HepG2 (cell line): ENCODE data around the gene MAP3K5. TPM values are rescaled to one million over a fixed set of nuclear protein-coding genes. Genes with fewer than 3 reads are reported as not detected.
A peak's percentile ranks its signal among the peaks of the same experiment; 100 is the strongest.

Source experiments
- ATAC-seq: fragments of 200-7000 bp; cut with Tn5 transposase; 3 replicates; pipeline ENCODE4 v1.9.1; 2020; ENCODE audit warnings: mild to moderate bottlenecking, moderate library complexity
- BruUV-seq: library from RNA; stranded (reverse); fragments of 400-500 nt; replicated peaks from 2 replicates; lab custom pipeline; 2021; lab: Mats Ljungman, UMichigan
- CTCF ChIA-PET: fragments of 300-600 bp; formaldehyde crosslinking; extraction: SDS; loops from one replicate; lab custom pipeline; 2021; ENCODE audit warnings: low total read pairs, inconsistent platforms, low intra/inter-chr PET ratio; lab: Yijun Ruan, JAX
- POLR2A ChIA-PET: fragments of 350-600 bp; sonication (Branson Sonifier 250); formaldehyde crosslinking; loops from one replicate; lab custom pipeline; 2020; ENCODE audit warnings: antibody characterized with exemption, inconsistent platforms; lab: Yijun Ruan, JAX
- DNase-seq: peaks from one replicate; pipeline ENCODE4 v3.0.0-alpha.2; 2015; ENCODE audit warnings: low spot score
- FAIRE-seq: peaks from 3 replicates; lab custom pipeline; 2011; peaks lifted over from hg19 to GRCh38; lab: Jason Lieb, UNC
- H2AFZ ChIP-seq: one replicate; pipeline ENCODE4 v1.6.1; 2011; ENCODE audit warnings: low read length, inconsistent platforms
- H3K27ac ChIP-seq: fragments of 300-600 bp; 3 replicates; pipeline ENCODE4 v1.8.0; 2011; ENCODE audit warnings: mixed run types, mild to moderate bottlenecking, mixed read lengths, low read length, inconsistent platforms; ENCODE audit not compliant: insufficient read depth; ENCODE audit errors: extremely low read length
- H3K27me3 ChIP-seq, 2 experiments: fragments of 200-600 bp in 1 of 2; 2 replicates in 1 of 2; 3 replicates in 1 of 2; pipeline versions ENCODE4 v1.6.0 to v1.8.0; 2011; ENCODE audit warnings: low read length in 2 of 2, mild to moderate bottlenecking in 2 of 2, moderate library complexity in 2 of 2, inconsistent platforms in 1 of 2; ENCODE audit not compliant: insufficient read depth in 2 of 2, control insufficient read depth in 1 of 2
- H3K36me3 ChIP-seq, 2 experiments: fragments of 200-600 bp in 1 of 2; replicated peaks in 1 of 2; 2 replicates in 1 of 2; 3 replicates in 1 of 2; pipeline versions ENCODE4 v1.5.1 to v1.8.0; 2011; ENCODE audit warnings: low read length in 2 of 2, inconsistent platforms in 1 of 2; ENCODE audit not compliant: insufficient read depth in 2 of 2, control insufficient read depth in 1 of 2
- H3K4me1 ChIP-seq: 2 replicates; pipeline ENCODE4 v1.5.1; 2012; ENCODE audit warnings: low read length, inconsistent platforms; ENCODE audit not compliant: insufficient read depth
- H3K4me2 ChIP-seq: 2 replicates; pipeline ENCODE4 v1.6.0; 2011; ENCODE audit warnings: low read depth, low read length, inconsistent platforms
- H3K4me3 ChIP-seq, 3 experiments: fragments of 200-600 bp in 1 of 3; sonication (generic), shearing (Covaris generic) in 1 of 3; replicated peaks in 1 of 3; 2 replicates each; pipeline ENCODE4 v1.5.1; 2011 to 2016; ENCODE audit warnings: low read length in 3 of 3, inconsistent platforms in 2 of 3, low read depth in 2 of 3, mild to moderate bottlenecking in 2 of 3, control low read depth in 1 of 3, mixed read lengths in 1 of 3; ENCODE audit not compliant: insufficient read depth in 1 of 3
- H3K79me2 ChIP-seq: one replicate; pipeline ENCODE4 v1.6.1; 2011; ENCODE audit warnings: low read length, inconsistent platforms; ENCODE audit not compliant: insufficient read depth
- H3K9ac ChIP-seq: 2 replicates; pipeline ENCODE4 v1.6.0; 2011; ENCODE audit warnings: mild to moderate bottlenecking, low read depth, low read length, inconsistent platforms; ENCODE audit not compliant: insufficient read depth
- H3K9me3 ChIP-seq: 2 replicates; pipeline ENCODE4 v1.5.1; 2012; ENCODE audit warnings: mild to moderate bottlenecking, low read length
- H4K20me1 ChIP-seq: 2 replicates; pipeline ENCODE4 v1.6.0; 2011; ENCODE audit warnings: inconsistent platforms, mild to moderate bottlenecking, low read length, moderate library complexity; ENCODE audit not compliant: insufficient read depth
- GATAD2A ChIP-seq: IDR thresholded peaks from 2 replicates; pipeline ENCODE4 v1.6.1; 2016
- GRHL1 ChIP-seq: sonication (generic); formaldehyde crosslinking; conservative IDR thresholded peaks from 2 replicates; pipeline ENCODE4 v1.8.0; 2022; ENCODE audit warnings: missing genetic modification reagents
- IKZF5 ChIP-seq: IDR thresholded peaks from 2 replicates; pipeline ENCODE4 v1.6.1; 2018; ENCODE audit warnings: missing genetic modification reagents, mild to moderate bottlenecking, missing compliant biosample characterization
- IRF2 ChIP-seq: IDR thresholded peaks from 2 replicates; pipeline ENCODE4 v1.6.1; 2018; ENCODE audit warnings: missing genetic modification reagents, missing compliant biosample characterization
- MTA3 ChIP-seq: sonication (generic); formaldehyde crosslinking; IDR thresholded peaks from 2 replicates; pipeline ENCODE4 v1.4.0; 2020; ENCODE audit warnings: missing genetic modification reagents
- NFE2L2 ChIP-seq: fragments of 150-350 bp; IDR thresholded peaks from 2 replicates; pipeline ENCODE4 v1.6.1; 2014; ENCODE audit warnings: low read length
- PATZ1 ChIP-seq: sonication (generic); formaldehyde crosslinking; IDR thresholded peaks from 2 replicates; pipeline ENCODE4 v1.4.0; 2020; ENCODE audit warnings: missing genetic modification reagents
- REPIN1 ChIP-seq: sonication (generic); formaldehyde crosslinking; IDR thresholded peaks from 2 replicates; pipeline ENCODE4 v1.8.0; 2022; ENCODE audit warnings: missing genetic modification reagents, low read depth, mild to moderate bottlenecking, borderline replicate concordance
- RFXANK ChIP-seq: IDR thresholded peaks from 2 replicates; pipeline ENCODE4 v1.6.1; 2016
- THYN1 ChIP-seq: sonication (generic); formaldehyde crosslinking; IDR thresholded peaks from 2 replicates; pipeline ENCODE4 v1.8.1; 2023; ENCODE audit warnings: low read depth, mild to moderate bottlenecking, moderate library complexity, missing genetic modification reagents, borderline replicate concordance
- ZC3H13 ChIP-seq: sonication (generic); formaldehyde crosslinking; IDR thresholded peaks from 2 replicates; pipeline ENCODE4 v1.8.1; 2023; ENCODE audit warnings: mild to moderate bottlenecking, missing genetic modification reagents, moderate library complexity
- ZNF75D ChIP-seq: sonication (generic); formaldehyde crosslinking; IDR thresholded peaks from 2 replicates; pipeline ENCODE4 v1.8.1; 2023; ENCODE audit warnings: missing genetic modification reagents, mild to moderate bottlenecking, borderline replicate concordance
- WGBS: methylation state at CpG from one replicate; pipeline ENCODE4 v1.1.6; 2017; ENCODE audit warnings: low lambda C conversion rate; 5-methylcytosine and 5-hydroxymethylcytosine counted together
- in situ Hi-C: cut with HindIII; loops from 2 replicates; pipeline ENCODE4 v1.10.0; 2017; ENCODE audit warnings: low pct_unique_long_range_greater_than_20kb; ENCODE audit not compliant: extremely low pct_ligation_motif_present
- intact Hi-C: fragments of 100-400 bp; cut with micrococcal nuclease; formaldehyde crosslinking; loops from one replicate; pipeline ENCODE4 v1.10.0; 2022; ENCODE audit not compliant: unreplicated experiment
- polyA plus RNA-seq, 8 experiments: library from polyadenylated mRNA; depleted of rRNA in 3 of 8; stranded (reverse) in 7 of 8; unstranded in 1 of 8; fragments of >200 nt; fragmentation: Illumina TruSeq in 4 of 8; extraction: Trizol in 4 of 8; gene quantifications; 2 replicates each; pipeline versions ENCODE4 v1.2.1 to v1.2.3, GENCODE V29; 2011 to 2016; ENCODE audit warnings: low read depth in 4 of 8, missing spikeins in 1 of 8, mixed read lengths in 1 of 8; ENCODE audit not compliant: insufficient read depth in 1 of 8
- total RNA-seq, 5 experiments: library from RNA; depleted of rRNA; stranded (reverse); fragments of >200 nt; fragmentation: Illumina TruSeq; extraction: Trizol; gene quantifications; 2 replicates each; pipeline ENCODE4 v1.2.3, GENCODE V29; 2016; ENCODE audit warnings: low read depth in 1 of 5

Gene MAP3K5
- total and polyA plus RNA-seq, 2 of the 13 experiments (the other 11 are each of a cell fraction or from before 2014, with no cell fraction given): not detected

GRCh38 chr6:136655239-136656014 lies 136.8 kb downstream of the MAP3K5 start:
- Histone ChIP-seq H4K20me1 (no peaks in the 10 kb centered on the region), H3K9me3 (no peaks in the 10 kb centered on the region), H3K4me2 (no peak overlapping the region), H2AFZ (no peak overlapping the region), H3K79me2 (no peaks in the 10 kb centered on the region), H3K4me1 (no peaks in the 10 kb centered on the region), H3K9ac (no peak overlapping the region), H3K27me3 (peaks cover 0 to 5% of the 10 kb centered on the region in 2 experiments; a peak in 1 of 5 replicates), H3K27ac (no peak overlapping the region), H3K4me3 (no peak overlapping the region), H3K36me3 (no peaks in the 10 kb centered on the region)
- 14% methylated on average over 6 of the region's 6 CpGs for WGBS
- no peak for ATAC-seq
- no TSS peak for BruUV-seq
- TF ChIP-seq GATAD2A (CRISPR knock-in tag) (no peak), RFXANK (no peak), NFE2L2 (peak; percentile 47; the same call in 1 of the 2 replicates), MTA3 (CRISPR knock-in tag) (no peak), IKZF5 (CRISPR knock-in tag) (no peak)
- CTCF ChIA-PET: no interaction called here
- POLR2A ChIA-PET: no interaction called here
- no peak for DNase-seq
- intact Hi-C loops (no loop called here), in situ Hi-C loops (no loop called here)
- no peak for FAIRE-seq

GRCh38 chr6:136654086-136654485 lies 138.2 kb downstream of the MAP3K5 start:
- no peak for ATAC-seq
- no peak for DNase-seq
- Histone ChIP-seq H3K4me2 (no peak overlapping the region), H3K79me2 (no peaks in the 10 kb centered on the region), H3K4me1 (no peaks in the 10 kb centered on the region), H2AFZ (no peak overlapping the region), H3K9ac (no peak overlapping the region), H3K27me3 (peaks cover 0 to 5% of the 10 kb centered on the region in 2 experiments; a peak in 1 of 5 replicates), H3K9me3 (no peaks in the 10 kb centered on the region), H3K27ac (no peak overlapping the region), H3K4me3 (no peak overlapping the region), H4K20me1 (no peaks in the 10 kb centered on the region), H3K36me3 (no peaks in the 10 kb centered on the region)
- BruUV-seq: no TSS peak
- in situ Hi-C loops (no loop called here), intact Hi-C loops (no loop called here)
- no peak for FAIRE-seq
- POLR2A ChIA-PET: no interaction called here
- TF ChIP-seq IRF2 (CRISPR knock-in tag) (no peak), THYN1 (CRISPR knock-in tag) (no peak), GRHL1 (CRISPR knock-in tag) (no peak), ZC3H13 (CRISPR knock-in tag) (no peak), REPIN1 (CRISPR knock-in tag) (no peak), PATZ1 (CRISPR knock-in tag) (no peak), ZNF75D (CRISPR knock-in tag) (no peak)
- 28% methylated on average over 2 of the region's 2 CpGs for WGBS
- CTCF ChIA-PET: no interaction called here
